HFFc6 (cell line): ENCODE measurements around the gene CHST14. TPM values are rescaled to one million over a fixed set of nuclear protein-coding genes. Genes with fewer than 3 reads are reported as not detected.

Experiments
- DNase-seq: peaks from one replicate; pipeline ENCODE4 v3.0.0-alpha.2; 2018
- H3K27ac Mint-ChIP-seq: 2 replicates; pipeline ENCODE4 v1.8.0; 2020; ENCODE audit warnings: mild to moderate bottlenecking, mixed read lengths
- H3K27me3 Mint-ChIP-seq: 2 replicates; pipeline ENCODE4 v1.8.0; 2021; ENCODE audit warnings: mild to moderate bottlenecking, moderate library complexity, mixed read lengths; ENCODE audit not compliant: insufficient read depth
- H3K36me3 Mint-ChIP-seq: 2 replicates; pipeline ENCODE4 v1.8.0; 2021; ENCODE audit warnings: low read depth, mixed read lengths
- H3K4me1 Mint-ChIP-seq: 2 replicates; pipeline ENCODE4 v1.8.0; 2020; ENCODE audit warnings: low read depth, mixed read lengths
- H3K4me3 Mint-ChIP-seq: 2 replicates; pipeline ENCODE4 v1.8.0; 2020; ENCODE audit warnings: mild to moderate bottlenecking, moderate library complexity, mixed read lengths
- H3K9me3 Mint-ChIP-seq: 2 replicates; pipeline ENCODE4 v1.8.0; 2020; ENCODE audit warnings: mild to moderate bottlenecking, mixed read lengths
- CTCF ChIP-seq: fragments of 200-600 bp; sonication (generic); IDR thresholded peaks from 2 replicates; pipeline ENCODE4 v1.5.0; 2021; ENCODE audit warnings: antibody characterized with exemption, mild to moderate bottlenecking
- long read RNA-seq: library from polyadenylated mRNA; unstranded; transcript quantifications from one replicate; pipeline ENCODE4 v2.0.0, GENCODE V29; 2019
- total RNA-seq, 6 experiments: library from RNA; stranded (reverse); fragmentation: NEBNext Ultra II Directional; extraction: Animal tissue kit (Norgen Biotek cat#: 25700); gene quantifications; 2 replicates in 1 of 6; 3 replicates in 5 of 6; pipeline ENCODE4 v1.2.3, GENCODE V29; 2021

Gene CHST14
- 10 to 100 TPM; 26.3 to 32.5 (median 28.4) TPM for total RNA-seq
- long read RNA-seq, transcript CHST14-201 (1 exons, 3,574 nt), result major isoform, 7 of 7 reads
- long read RNA-seq, partial matches to known transcripts, result 0 of 7 reads
- long read RNA-seq, other reads (novel, unspliced or antisense), result 0 of 7 reads

- Mint-ChIP-seq H3K4me1 (peaks cover 20% of the 10 kb centered on the region), H3K27me3 (peaks cover 4% of the 10 kb centered on the region; the same call in 1 of the 2 replicates), H3K36me3 (peaks cover 4% of the 10 kb centered on the region; the same call in 1 of the 2 replicates), H3K9me3 (no peaks in the 10 kb centered on the region), H3K27ac (peak within 1 kb of the TSS; percentile 90), H3K4me3 (peak within 1 kb of the TSS; percentile 89)
- DNase-seq, result peak; percentile 51
- TF ChIP-seq CTCF, result no peak
Measured at GRCh38 chr15:40470423-40471104, at the start of gene CHST14. TSS of gene CHST14 (plus strand) at chr15:40470984. CDS start at chr15:40471214, 230 bp downstream.

- Mint-ChIP-seq H3K27ac (no peak overlapping the region), H3K4me3 (peak overlapping the region; percentile 9; the same call in 1 of the 2 replicates), H3K4me1 (peaks cover 11% of the 10 kb centered on the region)
Measured at GRCh38 chr15:40421246-40422157, 49.3 kb upstream of the CHST14 start.

GRCh38 chr15:40424483-40425115 is 46.2 kb upstream of the CHST14 start:
- Mint-ChIP-seq H3K27me3 (peaks cover 15% of the 10 kb centered on the region), H3K9me3 (no peaks in the 10 kb centered on the region), H3K36me3 (no peaks in the 10 kb centered on the region), H3K4me1 (peaks cover 11% of the 10 kb centered on the region), H3K27ac (no peak overlapping the region), H3K4me3 (no peak overlapping the region)
- DNase-seq, result no peak
- no peak for TF ChIP-seq CTCF

More at GRCh38 chr15:40421246-40422157, 49.3 kb upstream of the CHST14 start:
- TF ChIP-seq CTCF, result peak; percentile 92
- Mint-ChIP-seq H3K27me3 (peaks cover 5% of the 10 kb centered on the region), H3K9me3 (no peaks in the 10 kb centered on the region), H3K36me3 (peaks cover 8% of the 10 kb centered on the region; the same call in 1 of the 2 replicates)
- DNase-seq, result peak; percentile 43

- Mint-ChIP-seq H3K27ac (no peak overlapping the region), H3K27me3 (peaks cover 22% of the 10 kb centered on the region), H3K4me3 (no peak overlapping the region), H3K9me3 (no peaks in the 10 kb centered on the region), H3K36me3 (no peaks in the 10 kb centered on the region), H3K4me1 (peaks cover 17% of the 10 kb centered on the region)
- TF ChIP-seq CTCF, result no peak
- no peak for DNase-seq
Measured at GRCh38 chr15:40425681-40426080, 45.1 kb upstream of the CHST14 start.

GRCh38 chr15:40427188-40427587 is 43.6 kb upstream of the CHST14 start:
- Mint-ChIP-seq H3K9me3 (no peaks in the 10 kb centered on the region), H3K36me3 (no peaks in the 10 kb centered on the region), H3K4me3 (no peak overlapping the region), H3K4me1 (peaks cover 6% of the 10 kb centered on the region; the same call in 1 of the 2 replicates), H3K27me3 (peaks cover 22% of the 10 kb centered on the region), H3K27ac (no peak overlapping the region)
- no peak for DNase-seq
- no peak for TF ChIP-seq CTCF
